Duodenal mucosa (tissue), 2 donors: ENCODE measurements around the gene NPHS1.
"Not testable (repeated sequence)": the region's sequence is repeated elsewhere in the genome, so short reads cannot be mapped to it uniquely, and the experiment has no call there.

ENCODE experiments used
- H3K27ac ChIP-seq: one replicate; pipeline ENCODE4 v1.7.0; 2013; ENCODE audit warnings: low read depth, low read length
- H3K27me3 ChIP-seq, 2 donors: one replicate each; pipeline ENCODE4 v1.7.0; 2013; ENCODE audit warnings: low read length in 2 of 2, control low read depth in 1 of 2; ENCODE audit not compliant: insufficient read depth in 2 of 2, control insufficient read depth in 1 of 2
- H3K36me3 ChIP-seq, 2 donors: one replicate each; pipeline ENCODE4 v1.7.0; 2013; ENCODE audit warnings: low read length in 2 of 2, control low read depth in 1 of 2; ENCODE audit not compliant: insufficient read depth in 2 of 2, control insufficient read depth in 1 of 2
- H3K4me1 ChIP-seq, 2 donors: one replicate each; pipeline ENCODE4 v1.7.0; 2013; ENCODE audit warnings: low read length in 2 of 2, control low read depth in 1 of 2; ENCODE audit not compliant: insufficient read depth in 2 of 2, control insufficient read depth in 1 of 2
- H3K4me3 ChIP-seq, 2 donors: one replicate each; pipeline ENCODE4 v1.7.0; 2013; ENCODE audit warnings: low read length in 2 of 2, low read depth in 1 of 2
- H3K9ac ChIP-seq, 2 donors: one replicate each; pipeline ENCODE4 v1.7.0; 2013; ENCODE audit warnings: low read length in 2 of 2, low read depth in 1 of 2
- H3K9me3 ChIP-seq, 2 donors: one replicate each; pipeline ENCODE4 v1.7.0; 2013; ENCODE audit warnings: low read length in 2 of 2, control low read depth in 1 of 2; ENCODE audit not compliant: control insufficient read depth in 1 of 2

NPHS1 gene

DNA sequence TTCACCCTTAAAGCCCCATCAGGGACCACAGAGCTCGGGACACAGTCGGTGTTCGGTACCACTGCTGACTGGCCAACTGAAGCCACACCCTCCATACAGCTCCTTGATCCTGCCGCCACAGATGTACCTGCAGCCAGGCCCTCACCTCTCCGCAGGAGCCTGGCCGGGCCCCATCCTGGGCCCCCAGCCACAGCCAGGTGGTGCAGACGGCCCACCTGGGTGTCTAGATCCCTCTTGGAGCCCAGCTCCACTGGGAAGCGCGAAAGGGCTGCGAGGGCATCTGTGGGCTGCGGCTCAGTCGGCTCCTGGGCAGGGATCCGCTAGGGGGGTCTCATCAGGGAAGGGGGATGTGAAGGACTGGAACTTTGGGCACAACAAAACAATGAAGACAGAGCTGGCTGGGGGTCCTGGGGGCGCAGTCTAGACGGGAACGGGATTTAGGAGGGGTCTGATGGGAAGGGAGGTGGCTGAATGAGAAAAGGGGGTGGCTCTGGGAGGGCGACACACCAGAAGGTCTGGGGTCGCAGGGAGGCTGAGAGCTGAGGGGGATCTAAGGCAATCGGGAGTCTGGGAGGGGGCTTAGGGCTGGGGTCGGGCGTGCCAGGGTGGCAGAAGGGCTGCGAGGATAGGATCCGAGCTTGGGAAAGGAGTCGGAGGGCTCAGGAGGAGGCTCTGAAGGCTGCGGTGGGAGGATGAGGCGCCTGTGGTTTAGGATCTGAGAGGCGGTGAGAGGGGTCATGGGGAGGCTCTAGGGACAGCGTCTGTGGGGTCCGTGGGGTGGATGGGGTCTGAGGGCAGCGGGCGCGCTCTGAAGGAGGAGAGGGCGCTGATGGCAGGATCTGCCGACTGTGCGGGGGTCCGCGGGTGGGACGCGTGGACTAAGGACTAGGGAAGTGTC is 55.4 kb downstream of the NPHS1 start:
- Histone ChIP-seq H3K36me3 (no peaks in the 10 kb centered on the region), H3K4me1 (no peaks in the 10 kb centered on the region), H3K9ac (no peak overlapping the region), H3K27me3 (peaks cover 7 to 14% of the 10 kb centered on the region in 2 donors), H3K27ac (no peak overlapping the region), H3K4me3 (no peak overlapping the region), H3K9me3 (no peaks in the 10 kb centered on the region)

DNA sequence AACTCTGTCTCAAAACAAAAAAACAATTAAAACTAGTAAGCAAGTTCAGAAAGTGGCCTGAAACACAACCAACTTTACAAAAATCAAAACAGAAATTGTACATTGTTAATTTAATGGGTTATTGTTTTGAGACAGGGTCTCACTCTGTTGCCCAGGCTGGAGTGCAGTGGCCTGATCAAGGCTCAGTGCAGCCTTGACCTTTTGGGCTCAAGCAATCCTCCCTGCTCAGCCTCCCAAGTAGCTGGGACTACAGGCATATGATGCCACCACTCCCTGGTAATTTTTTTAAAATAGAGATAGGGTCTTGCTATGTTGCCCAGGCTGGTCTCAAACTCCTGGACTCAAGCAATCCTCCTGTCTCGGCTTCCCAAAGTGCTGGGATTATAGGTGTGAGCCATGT is 56.7 kb downstream of the NPHS1 start:
- not testable (repeated sequence) for H3K4me3 ChIP-seq, H3K4me1 ChIP-seq, H3K9ac ChIP-seq, H3K27ac ChIP-seq, H3K9me3 ChIP-seq, H3K36me3 ChIP-seq
- peaks cover 7 to 14% of the 10 kb centered on the region in 2 donors for H3K27me3 ChIP-seq

DNA sequence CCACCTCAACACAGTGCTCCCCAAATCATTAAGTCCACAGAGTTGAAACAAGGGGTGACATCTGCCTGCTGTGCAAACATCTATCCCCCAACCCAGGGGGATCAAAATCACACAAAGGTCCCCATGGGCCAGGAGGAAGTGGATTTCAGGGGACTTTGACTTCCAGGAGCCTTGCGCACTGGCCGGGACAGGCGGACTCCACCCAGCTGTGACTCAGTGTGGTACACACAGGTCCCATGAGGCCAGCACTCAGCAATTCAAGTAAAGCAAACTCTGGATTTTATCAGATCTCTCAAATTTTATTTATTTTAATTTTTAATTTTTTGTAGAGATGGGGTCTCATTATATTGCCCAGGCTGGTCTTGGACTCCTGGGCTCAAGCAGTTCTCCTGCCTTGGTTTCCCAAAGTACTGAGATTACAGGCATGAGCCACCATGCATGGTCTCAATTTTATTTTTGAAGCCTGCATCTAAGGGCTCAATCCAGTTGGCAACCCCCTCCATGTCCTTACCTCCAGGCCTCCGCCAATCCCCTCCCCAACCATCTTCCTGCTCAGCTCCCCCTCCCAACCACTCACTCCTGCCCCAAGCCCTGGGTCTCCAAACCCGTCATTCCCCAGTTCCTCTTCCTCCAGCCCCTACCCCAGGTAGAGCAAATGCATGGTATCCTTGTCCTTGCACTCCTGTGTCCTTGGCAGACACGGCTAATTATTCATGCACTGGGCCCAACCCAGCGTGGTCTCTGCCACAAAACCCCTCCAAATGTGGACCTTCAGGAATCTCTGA is 58.7 kb downstream of the NPHS1 start:
- H3K9me3 ChIP-seq, result no peaks in the 10 kb centered on the region
- H3K4me3 ChIP-seq, result no peak overlapping the region
- peaks cover 7 to 14% of the 10 kb centered on the region in 2 donors for H3K27me3 ChIP-seq
- H3K27ac ChIP-seq, result no peak overlapping the region
- H3K9ac ChIP-seq, result no peak overlapping the region
- H3K4me1 ChIP-seq, result no peaks in the 10 kb centered on the region
- no peaks in the 10 kb centered on the region for H3K36me3 ChIP-seq

DNA sequence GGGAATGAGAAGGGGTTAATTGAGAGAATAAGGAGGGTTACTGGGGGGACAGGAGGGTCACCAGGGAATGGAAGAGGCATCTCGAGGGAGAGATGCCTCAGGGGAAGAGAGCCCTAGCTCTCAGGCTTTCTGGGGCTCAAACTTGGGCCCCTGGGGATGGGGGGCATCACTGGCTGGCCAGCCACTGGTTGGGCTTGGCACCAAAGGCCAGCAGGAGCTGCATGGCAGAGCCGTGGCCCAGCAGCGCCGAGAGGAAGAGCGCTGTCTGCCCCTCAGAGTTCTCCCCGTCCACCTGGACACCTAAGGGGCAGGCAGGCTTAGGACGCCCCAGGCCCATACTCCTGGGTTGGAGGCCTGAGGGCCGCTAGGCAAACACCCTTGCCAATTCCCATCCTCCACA is 59.4 kb downstream of the NPHS1 start:
- no peak overlapping the region for H3K4me3 ChIP-seq

DNA sequence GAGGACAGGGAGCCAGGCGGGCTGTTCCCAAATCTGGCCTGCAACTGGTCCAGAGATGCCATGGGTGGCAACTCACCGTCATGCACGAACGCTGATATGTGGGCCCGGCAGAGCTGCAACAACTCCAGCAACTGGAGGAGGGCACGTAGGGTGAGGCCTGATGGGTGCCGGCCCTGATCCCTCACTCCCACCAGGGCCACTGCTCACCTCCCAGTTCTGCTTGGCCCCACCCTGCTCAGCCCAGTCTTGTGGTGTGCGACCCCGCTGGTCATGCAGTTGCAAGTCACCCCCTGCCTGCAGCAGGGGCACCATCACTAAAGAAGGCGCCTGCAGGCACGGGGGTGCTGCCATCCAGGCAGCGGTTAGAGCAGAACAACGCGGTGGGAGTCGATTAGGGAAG is 60.0 kb downstream of the NPHS1 start:
- H3K27ac ChIP-seq, result no peak overlapping the region
- H3K9ac ChIP-seq, result no peak overlapping the region
- H3K4me1 ChIP-seq, result no peaks in the 10 kb centered on the region
- H3K9me3 ChIP-seq, result no peaks in the 10 kb centered on the region
- no peak overlapping the region for H3K4me3 ChIP-seq
- H3K36me3 ChIP-seq, result no peaks in the 10 kb centered on the region
- peaks cover 1 to 9% of the 10 kb centered on the region in 2 donors for H3K27me3 ChIP-seq

More for the DNA sequence above, 59.4 kb downstream of the NPHS1 start:
- H3K9me3 ChIP-seq, result no peaks in the 10 kb centered on the region
- no peaks in the 10 kb centered on the region for H3K36me3 ChIP-seq
- H3K4me1 ChIP-seq, result no peaks in the 10 kb centered on the region
- H3K27me3 ChIP-seq, result peaks cover 7 to 13% of the 10 kb centered on the region in 2 donors
- H3K27ac ChIP-seq, result no peak overlapping the region
- no peak overlapping the region for H3K9ac ChIP-seq

DNA sequence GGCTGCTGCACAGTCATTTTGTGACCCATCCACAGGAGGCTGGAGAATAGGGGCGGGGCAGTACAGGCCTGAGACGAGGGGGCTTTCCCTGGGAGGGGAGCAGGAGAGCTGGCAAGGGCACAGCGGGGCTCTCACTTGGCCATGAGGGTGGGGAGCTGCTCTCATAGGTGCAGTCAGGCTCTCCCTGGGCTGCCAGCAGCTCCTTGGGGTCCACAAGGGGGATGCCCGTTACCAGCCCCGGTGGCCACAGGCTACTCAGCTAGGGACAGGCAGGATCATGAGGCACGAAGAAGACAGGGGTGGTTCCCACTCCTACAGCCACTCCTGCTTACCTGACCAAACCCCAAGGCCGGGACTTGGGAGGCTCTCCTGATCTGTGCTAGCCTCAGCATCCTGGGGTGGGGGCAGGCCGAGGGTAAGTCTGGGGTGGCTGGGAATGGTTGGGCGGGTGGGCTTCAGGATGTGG is 60.5 kb downstream of the NPHS1 start:
- Histone ChIP-seq H3K9me3 (no peaks in the 10 kb centered on the region), H3K4me3 (no peak overlapping the region), H3K27ac (no peak overlapping the region), H3K4me1 (no peaks in the 10 kb centered on the region), H3K27me3 (peaks cover 0 to 6% of the 10 kb centered on the region in 2 donors), H3K9ac (no peak overlapping the region), H3K36me3 (no peaks in the 10 kb centered on the region)

DNA sequence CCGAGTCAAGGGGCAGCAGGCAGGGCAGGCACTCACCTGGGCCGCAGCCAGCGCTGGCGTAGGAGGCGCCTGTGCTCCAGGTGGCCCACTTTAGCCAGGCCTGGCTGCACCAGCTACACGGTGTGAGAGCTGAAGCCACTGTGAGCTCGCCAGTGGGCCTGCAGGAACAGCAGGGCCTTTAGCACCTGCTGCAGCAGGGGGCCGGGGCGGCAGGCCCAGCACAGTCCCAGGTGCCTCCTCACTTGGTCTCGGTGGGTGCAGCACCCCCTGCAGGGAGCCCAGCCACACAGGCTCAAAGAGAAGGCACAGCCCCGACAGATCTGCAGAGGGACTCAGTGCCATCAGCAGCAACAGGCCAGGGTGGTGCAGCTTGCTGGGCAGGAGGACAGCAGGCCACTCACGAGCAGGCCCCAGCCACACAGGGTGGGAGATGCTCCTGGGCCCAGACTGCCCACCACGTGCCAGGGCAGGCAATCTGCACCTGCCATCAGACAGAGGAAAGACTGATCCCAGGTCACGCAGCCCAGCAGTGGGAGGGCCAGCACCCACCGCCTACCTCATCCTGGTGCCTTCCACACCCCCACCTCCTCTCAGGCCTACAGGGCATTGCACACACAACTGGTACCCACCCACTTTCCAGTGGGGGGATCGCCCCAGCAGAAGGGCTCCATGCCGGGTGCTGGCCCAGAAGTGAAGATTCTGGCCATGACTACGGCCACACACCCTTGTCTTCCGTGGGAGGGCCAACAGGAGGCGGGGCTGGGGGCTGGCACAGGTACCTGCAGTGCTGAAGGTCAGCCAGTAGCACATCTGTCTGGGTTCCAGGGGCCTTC is 61.1 kb downstream of the NPHS1 start:
- Histone ChIP-seq H3K4me1 (no peaks in the 10 kb centered on the region), H3K4me3 (no peak overlapping the region), H3K27me3 (no peaks in the 10 kb centered on the region), H3K36me3 (no peaks in the 10 kb centered on the region), H3K9ac (no peak overlapping the region), H3K9me3 (no peaks in the 10 kb centered on the region), H3K27ac (no peak overlapping the region)

DNA sequence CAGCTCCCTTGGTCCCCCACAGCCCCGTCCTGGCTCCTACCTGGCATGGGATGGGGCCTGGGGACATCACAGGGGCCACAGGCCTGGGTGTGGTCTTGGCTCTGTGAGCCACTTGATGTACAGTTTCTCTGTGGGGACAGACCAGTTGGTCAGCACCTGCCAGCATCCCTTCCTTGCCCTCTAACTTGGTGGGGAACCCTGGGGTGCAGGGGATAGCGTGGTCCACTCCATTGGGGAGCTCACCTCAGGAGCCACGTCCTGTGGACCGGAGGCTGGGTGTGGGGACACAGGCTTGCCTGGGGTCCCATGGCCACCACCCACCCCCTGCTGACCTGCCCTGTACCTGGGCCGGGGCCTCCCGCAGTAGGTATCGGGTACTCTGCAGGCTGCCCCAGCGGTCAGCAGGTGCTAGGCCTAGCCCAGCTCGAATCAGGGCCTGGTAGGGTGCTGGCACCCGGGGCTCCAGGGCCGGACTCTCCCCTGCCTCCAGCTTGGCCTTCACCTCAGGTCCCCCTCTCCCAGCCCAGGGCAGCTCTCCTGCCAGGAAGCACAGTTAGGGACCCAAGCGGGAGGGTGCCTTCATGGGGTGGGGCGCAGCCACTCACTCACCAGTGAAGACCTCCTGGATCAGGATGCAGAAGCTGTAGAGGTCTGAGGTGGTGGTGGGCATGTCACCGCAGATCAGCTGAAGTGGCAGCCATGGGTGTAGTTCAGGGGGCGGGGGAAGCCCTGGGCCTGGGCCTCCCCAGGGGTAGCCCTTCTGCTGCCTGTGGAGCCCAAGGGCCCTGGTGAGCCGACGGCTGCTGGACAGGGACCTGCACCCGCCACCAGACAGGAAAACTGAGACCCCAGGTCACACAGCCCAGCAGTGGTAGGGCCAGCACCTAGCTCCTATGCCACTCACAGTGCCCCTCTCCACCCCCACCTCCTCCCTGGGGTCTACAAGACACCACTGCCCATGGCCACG is 62.0 kb downstream of the NPHS1 start:
- Histone ChIP-seq H3K36me3 (no peaks in the 10 kb centered on the region), H3K4me3 (no peak overlapping the region), H3K27me3 (no peaks in the 10 kb centered on the region), H3K27ac (no peak overlapping the region), H3K9ac (no peak overlapping the region), H3K4me1 (no peaks in the 10 kb centered on the region), H3K9me3 (no peaks in the 10 kb centered on the region)
